Measurements from ENCODE around the gene IFI30. TPM values are rescaled to one million over a fixed set of nuclear protein-coding genes. Genes with fewer than 3 reads are reported as not detected.

IFI30 gene
- total and polyA plus RNA-seq, 4 donors = 205 to 1,883 (median 526) TPM

GRCh38 chr19:18172331-18173053, 1.1 kb upstream of the IFI30 start:
- H3K4me1 ChIP-seq (ENCODE audit: control insufficient read depth in 5 of 5, insufficient read depth in 5 of 5, low read length in 5 of 5) = peaks cover 0 to 8% (median 4%) of the 10 kb centered on the region in 5 donors
- H3K9me3 ChIP-seq (ENCODE audit: control insufficient read depth in 4 of 4, insufficient read depth in 3 of 4, low read length in 3 of 4) = no peaks in the 10 kb centered on the region
- TF ChIP-seq CTCF (IDR thresholded peaks at IDR 0.05; ENCODE audit: control extremely low read depth, extremely low read depth) = no peak
- peaks cover 0 to 18% (median 1%) of the 10 kb centered on the region in 4 donors for H3K36me3 ChIP-seq (ENCODE audit: control insufficient read depth in 4 of 4, insufficient read depth in 4 of 4, low read length in 4 of 4)
- WGBS, 2 donors = 91 to 92% methylated on average over 7 of the region's 7 CpGs
- DNase-seq (no peak), ATAC-seq (ENCODE audit: insufficient read depth, low FRiP score) (no peak)
- no peak overlapping the region for H3K9ac ChIP-seq (ENCODE audit: insufficient read depth in 1 of 2, low read length in 2 of 2)
- peaks cover 0 to 2% (median 0%) of the 10 kb centered on the region in 3 donors for H3K27me3 ChIP-seq (ENCODE audit: control insufficient read depth in 3 of 3, insufficient read depth in 3 of 3, low read length in 2 of 3)
- peak overlapping the region in 1 of 2 donors; percentile 71 for H3K27ac ChIP-seq (ENCODE audit: low read depth in 1 of 2, low read length in 1 of 2)
- H3K4me3 ChIP-seq = no peak overlapping the region

- peaks cover 0 to 2% (median 0%) of the 10 kb centered on the region in 3 donors for H3K27me3 ChIP-seq (ENCODE audit: control insufficient read depth in 3 of 3, insufficient read depth in 3 of 3, low read length in 2 of 3)
- peaks cover 0 to 8% (median 4%) of the 10 kb centered on the region in 5 donors for H3K4me1 ChIP-seq (ENCODE audit: control insufficient read depth in 5 of 5, insufficient read depth in 5 of 5, low read length in 5 of 5)
- H3K36me3 ChIP-seq (ENCODE audit: control insufficient read depth in 4 of 4, insufficient read depth in 4 of 4, low read length in 4 of 4) = peaks cover 0 to 22% (median 1%) of the 10 kb centered on the region in 4 donors
- ATAC-seq (ENCODE audit: insufficient read depth, low FRiP score) (peak; percentile 44), DNase-seq (no peak)
- TF ChIP-seq CTCF (IDR thresholded peaks at IDR 0.05; ENCODE audit: control extremely low read depth, extremely low read depth) = no peak
- no peak overlapping the region for H3K4me3 ChIP-seq
- 30 to 51% methylated on average over 16 to 18 of the region's 18 CpGs for WGBS, 2 donors
- no peak overlapping the region for H3K9ac ChIP-seq (ENCODE audit: insufficient read depth in 1 of 2, low read length in 2 of 2)
- H3K27ac ChIP-seq (ENCODE audit: low read depth in 1 of 2, low read length in 1 of 2) = peak overlapping the region in 1 of 2 donors; percentile 86
- H3K9me3 ChIP-seq (ENCODE audit: control insufficient read depth in 4 of 4, insufficient read depth in 3 of 4, low read length in 3 of 4) = no peaks in the 10 kb centered on the region
Observed at GRCh38 chr19:18173054-18173571, 500 bp upstream of the IFI30 start.

GRCh38 chr19:18174983-18175382, 1.4 kb downstream of the IFI30 start:
- DNase-seq (no peak), ATAC-seq (ENCODE audit: insufficient read depth, low FRiP score) (no peak)
- Histone ChIP-seq H3K4me3 (peak overlapping the region; percentile 24), H3K36me3 (ENCODE audit: control insufficient read depth in 4 of 4, insufficient read depth in 4 of 4, low read length in 4 of 4) (peaks cover 0 to 12% (median 0%) of the 10 kb centered on the region in 4 donors), H3K4me1 (ENCODE audit: control insufficient read depth in 5 of 5, insufficient read depth in 5 of 5, low read length in 5 of 5) (peaks cover 0 to 8% (median 4%) of the 10 kb centered on the region in 5 donors), H3K27me3 (ENCODE audit: control insufficient read depth in 3 of 3, insufficient read depth in 3 of 3, low read length in 2 of 3) (peaks cover 0 to 2% (median 0%) of the 10 kb centered on the region in 3 donors), H3K27ac (ENCODE audit: low read depth in 1 of 2, low read length in 1 of 2) (no peak overlapping the region), H3K9me3 (ENCODE audit: control insufficient read depth in 4 of 4, insufficient read depth in 3 of 4, low read length in 3 of 4) (no peaks in the 10 kb centered on the region), H3K9ac (ENCODE audit: insufficient read depth in 1 of 2, low read length in 2 of 2) (no peak overlapping the region)
- WGBS, 2 donors = 85 to 93% methylated on average over 11 of the region's 11 CpGs
- no peak for TF ChIP-seq CTCF (IDR thresholded peaks at IDR 0.05; ENCODE audit: control extremely low read depth, extremely low read depth)
